Body of pancreas (tissue), 4 donors: Measurements from ENCODE around the gene TBC1D14. TPM values are rescaled to one million over a fixed set of nuclear protein-coding genes. Genes with fewer than 3 reads are reported as not detected.

Experiments used
- ATAC-seq: fragments of 150-250 bp; one replicate; pipeline ENCODE4 v1.9.1; 2016
- DNase-seq, 4 donors: peaks; one replicate each; pipeline ENCODE4 v3.0.0-alpha.2; 2019
- H3K27ac ChIP-seq, 4 donors: fragments of 200-600 bp; sonication (generic); 1 replicate in 3 of 4; 2 replicates in 1 of 4; pipeline versions ENCODE4 v1.5.1 to v1.6.1; 2016 to 2019; ENCODE audit warnings: mild to moderate bottlenecking in 1 of 4, mixed read lengths in 1 of 4, moderate library complexity in 1 of 4
- H3K27me3 ChIP-seq, 2 donors: fragments of 200-600 bp; sonication (generic); one replicate each; pipeline ENCODE4 v1.6.0; 2016; ENCODE audit warnings: mild to moderate bottlenecking in 1 of 2
- H3K36me3 ChIP-seq, 2 donors: fragments of 200-600 bp; sonication (generic); replicated peaks in 1 of 2; 2 replicates each; pipeline ENCODE4 v1.5.1; 2016; ENCODE audit warnings: low read depth in 2 of 2; ENCODE audit not compliant: insufficient read depth in 1 of 2
- H3K4me1 ChIP-seq: fragments of 200-600 bp; sonication (generic); one replicate; pipeline ENCODE4 v1.6.0; 2016
- H3K4me3 ChIP-seq, 2 donors: fragments of 200-600 bp; sonication (generic); 1 replicate in 1 of 2; 2 replicates in 1 of 2; pipeline ENCODE4 v1.5.1; 2016 to 2019
- H3K9me3 ChIP-seq, 3 donors: fragments of 200-600 bp; sonication (generic); 1 replicate in 2 of 3; 2 replicates in 1 of 3; pipeline ENCODE4 v1.5.1; 2016
- POLR2A ChIP-seq, 3 donors: fragments of 450-650 bp; IDR thresholded peaks; one replicate each; pipeline ENCODE4 v1.6.1; 2016; ENCODE audit warnings: antibody characterized with exemption in 3 of 3, mild to moderate bottlenecking in 2 of 3
- WGBS, 2 donors: methylation state at CpG; one replicate each; pipeline ENCODE4 v1.1.5; 2017; 5-methylcytosine and 5-hydroxymethylcytosine counted together
- intact Hi-C: fragments of 100-400 bp; cut with DNase I; formaldehyde crosslinking; loops from one replicate; pipeline ENCODE4 v1.15.1; 2023
- total RNA-seq, 2 donors: library from RNA; depleted of rRNA; stranded (reverse); fragments of >200 nt; gene quantifications; one replicate each; pipeline ENCODE4 v1.1.0, GENCODE V29; 2016
- TF ChIP-seq, protein P1 (sequence below), 7 experiments: fragments of 450-650 bp in 4 of 7; fragments of 200-600 bp in 3 of 7; sonication (generic) in 3 of 7; IDR thresholded peaks; one replicate each; pipeline ENCODE4 v1.5.1; 2016 to 2019; ENCODE audit warnings: antibody characterized with exemption in 7 of 7

TBC1D14 gene
- total RNA-seq, 2 donors from 2014 or later, result 10.5 to 20.0 TPM

DNA sequence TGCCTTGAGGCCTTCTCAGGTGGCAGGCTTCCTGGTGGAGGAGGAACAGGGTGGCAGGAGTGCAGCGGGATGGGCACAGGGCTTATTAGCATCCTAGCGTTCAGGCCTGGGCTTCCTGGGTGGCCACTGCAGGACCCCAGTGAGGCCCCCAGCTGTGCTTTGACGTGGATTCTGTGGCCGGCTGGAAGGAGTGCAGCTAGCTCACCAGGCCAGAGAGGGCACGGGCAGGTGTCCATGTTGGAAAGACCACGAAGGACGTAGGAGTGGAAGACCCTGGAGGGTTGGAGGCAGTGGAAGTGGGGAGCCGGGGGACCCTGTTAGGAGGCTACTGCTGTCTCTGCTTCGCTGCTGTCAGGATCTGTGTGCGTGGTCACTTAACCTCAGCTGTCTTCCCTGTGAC is 120.3 kb downstream of the TBC1D14 start:
- Histone ChIP-seq H3K4me1 (peaks cover 8% of the 10 kb centered on the region), H3K27me3 (no peaks in the 10 kb centered on the region), H3K9me3 (no peaks in the 10 kb centered on the region), H3K4me3 (no peak overlapping the region), H3K27ac (no peak overlapping the region), H3K36me3 (peaks cover 0 to 21% of the 10 kb centered on the region in 2 donors)
- intact Hi-C loops, result no loop called here
- 94 to 95% methylated on average over 9 to 10 of the region's 10 CpGs for WGBS, 2 donors
- no peak for ATAC-seq
- DNase-seq, result no peak
- TF ChIP-seq, protein P1, sequence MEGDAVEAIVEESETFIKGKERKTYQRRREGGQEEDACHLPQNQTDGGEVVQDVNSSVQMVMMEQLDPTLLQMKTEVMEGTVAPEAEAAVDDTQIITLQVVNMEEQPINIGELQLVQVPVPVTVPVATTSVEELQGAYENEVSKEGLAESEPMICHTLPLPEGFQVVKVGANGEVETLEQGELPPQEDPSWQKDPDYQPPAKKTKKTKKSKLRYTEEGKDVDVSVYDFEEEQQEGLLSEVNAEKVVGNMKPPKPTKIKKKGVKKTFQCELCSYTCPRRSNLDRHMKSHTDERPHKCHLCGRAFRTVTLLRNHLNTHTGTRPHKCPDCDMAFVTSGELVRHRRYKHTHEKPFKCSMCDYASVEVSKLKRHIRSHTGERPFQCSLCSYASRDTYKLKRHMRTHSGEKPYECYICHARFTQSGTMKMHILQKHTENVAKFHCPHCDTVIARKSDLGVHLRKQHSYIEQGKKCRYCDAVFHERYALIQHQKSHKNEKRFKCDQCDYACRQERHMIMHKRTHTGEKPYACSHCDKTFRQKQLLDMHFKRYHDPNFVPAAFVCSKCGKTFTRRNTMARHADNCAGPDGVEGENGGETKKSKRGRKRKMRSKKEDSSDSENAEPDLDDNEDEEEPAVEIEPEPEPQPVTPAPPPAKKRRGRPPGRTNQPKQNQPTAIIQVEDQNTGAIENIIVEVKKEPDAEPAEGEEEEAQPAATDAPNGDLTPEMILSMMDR (IDR thresholded peaks at IDR 0.05), result no peak

DNA sequence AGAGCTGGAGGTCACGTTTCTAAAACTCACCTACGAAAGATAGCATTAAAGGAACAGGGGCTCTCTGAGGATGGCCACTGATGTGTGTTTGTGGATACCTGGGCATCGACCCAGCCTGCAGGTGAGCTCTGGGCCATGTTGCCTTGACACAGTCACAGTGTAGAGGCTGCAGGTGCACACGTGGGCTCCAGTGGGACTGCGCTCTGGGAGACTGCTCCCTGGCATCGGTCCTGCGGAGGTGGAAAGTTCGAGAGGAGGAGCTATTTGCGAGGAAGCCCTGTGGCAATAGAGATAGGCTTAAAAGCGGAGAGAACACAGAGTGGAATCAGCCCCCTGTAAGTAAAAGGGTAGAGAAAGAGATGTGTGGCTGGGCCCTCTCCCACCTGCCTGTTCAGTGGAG is 121.2 kb downstream of the TBC1D14 start:
- TF ChIP-seq, protein P1 (IDR thresholded peaks at IDR 0.05), result no peak
- no peak for TF ChIP-seq POLR2A (IDR thresholded peaks at IDR 0.05)
- no peak for DNase-seq
- no peak for ATAC-seq
- Histone ChIP-seq H3K36me3 (peaks cover 0 to 21% of the 10 kb centered on the region in 2 donors), H3K4me1 (peaks cover 13% of the 10 kb centered on the region), H3K27me3 (no peaks in the 10 kb centered on the region), H3K27ac (no peak overlapping the region), H3K9me3 (no peaks in the 10 kb centered on the region), H3K4me3 (no peak overlapping the region)
- intact Hi-C loops, result no loop called here
- 90 to 93% methylated on average over 10 of the region's 10 CpGs for WGBS, 2 donors

DNA sequence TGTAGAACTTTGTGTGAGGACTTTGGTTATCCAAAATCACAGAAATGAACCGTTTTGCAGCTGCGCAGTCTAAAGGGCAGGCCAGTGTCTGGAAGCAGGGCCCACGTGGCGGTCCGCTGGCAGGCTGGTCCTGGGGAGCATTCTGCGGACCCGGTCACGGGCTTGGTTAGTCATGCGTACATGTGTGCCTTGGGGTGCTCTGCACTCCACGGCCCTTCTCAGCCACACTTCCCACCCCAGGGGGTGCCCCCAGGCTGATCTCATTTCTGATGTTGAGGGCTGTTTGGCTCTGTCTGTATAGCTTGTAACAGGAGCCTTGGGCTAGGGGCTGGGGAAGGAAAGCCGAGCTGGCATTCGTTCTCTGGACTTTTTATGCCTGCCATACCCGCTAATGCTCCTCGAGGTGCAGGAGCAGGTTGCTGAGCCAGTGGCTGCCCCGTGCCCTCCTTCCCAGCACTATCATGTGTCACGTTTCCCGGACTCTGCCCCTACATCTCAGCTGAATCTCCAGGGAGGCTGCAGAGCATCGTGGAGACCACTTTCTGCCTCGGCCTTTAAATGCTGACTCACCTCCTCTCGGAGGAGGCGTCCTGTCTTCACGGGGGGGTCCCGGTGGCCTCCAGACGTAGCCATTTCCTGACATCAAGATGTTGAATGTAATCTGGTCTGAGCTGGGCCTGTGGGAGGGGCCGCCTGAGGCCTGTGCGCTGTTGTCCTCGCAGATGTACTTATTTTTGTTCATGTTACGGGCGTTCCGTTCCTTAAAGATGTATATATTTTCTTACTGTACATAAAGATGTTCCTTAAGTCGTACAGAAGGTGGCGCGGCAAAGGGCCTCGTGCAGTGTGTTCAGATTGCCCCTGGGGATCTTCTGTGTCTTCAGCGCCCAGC is 122.2 kb downstream of the TBC1D14 start:
- Histone ChIP-seq H3K4me3 (no peak overlapping the region), H3K4me1 (peaks cover 13% of the 10 kb centered on the region), H3K36me3 (peaks cover 0 to 21% of the 10 kb centered on the region in 2 donors), H3K27me3 (no peaks in the 10 kb centered on the region), H3K27ac (no peak overlapping the region), H3K9me3 (no peaks in the 10 kb centered on the region)
- intact Hi-C loops, result no loop called here
- TF ChIP-seq, protein P1 (IDR thresholded peaks at IDR 0.05), result no peak
- no peak for TF ChIP-seq POLR2A (IDR thresholded peaks at IDR 0.05)
- WGBS, 2 donors, result 77 to 84% methylated on average over 31 to 35 of the region's 35 CpGs
- ATAC-seq (no peak), DNase-seq (no peak)

DNA sequence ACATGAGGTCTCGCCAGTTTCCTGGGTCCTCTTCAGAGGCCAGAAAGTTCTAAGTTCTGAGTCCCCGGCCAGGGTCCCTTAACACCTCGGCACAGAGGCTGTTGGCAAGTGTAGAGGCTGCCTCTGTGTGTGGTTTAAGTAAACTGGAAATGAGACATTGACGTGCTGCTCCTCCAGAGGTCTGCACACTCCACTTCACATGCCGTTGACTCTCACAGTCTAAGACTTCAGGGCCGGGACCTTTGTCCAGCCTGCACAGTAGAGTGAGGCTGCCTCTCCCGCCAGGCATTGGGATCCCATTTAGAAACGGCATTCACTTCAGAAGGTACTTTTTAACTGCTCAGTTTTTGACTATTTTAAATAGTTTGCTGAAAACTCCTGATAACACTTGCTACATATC is 123.0 kb downstream of the TBC1D14 start:
- ATAC-seq (no peak), DNase-seq (no peak)
- Histone ChIP-seq H3K4me3 (no peak overlapping the region), H3K9me3 (no peaks in the 10 kb centered on the region), H3K4me1 (peaks cover 13% of the 10 kb centered on the region), H3K27me3 (no peaks in the 10 kb centered on the region), H3K36me3 (peaks cover 0 to 21% of the 10 kb centered on the region in 2 donors), H3K27ac (no peak overlapping the region)
- WGBS, 2 donors, result 92% methylated on average over 8 of the region's 8 CpGs
- TF ChIP-seq, protein P1 (IDR thresholded peaks at IDR 0.05), result no peak
- no peak for TF ChIP-seq POLR2A (IDR thresholded peaks at IDR 0.05)
- intact Hi-C loops, result no loop called here
